Glomerular visceral epithelial cell (primary cell): ENCODE data around the gene SUN3.

Experiments
- DNase-seq: peaks from one replicate; pipeline ENCODE4 v3.0.0-alpha.2; 2016; ENCODE audit errors: extremely low spot score

The SUN3 gene

GRCh38 chr7:48028938-48029337 lies at the start of gene SUN3:
SUN3 (minus strand) TSS chr7:48029107; CDS start chr7:48028938, 169 bp downstream.
- no peak for DNase-seq

GRCh38 chr7:48078470-48078869 lies 49.6 kb upstream of the SUN3 start:
- DNase-seq, result no peak

GRCh38 chr7:48077423-48077822 lies 48.5 kb upstream of the SUN3 start:
- no peak for DNase-seq

GRCh38 chr7:48074204-48074654 lies 45.3 kb upstream of the SUN3 start:
- no peak for DNase-seq

- DNase-seq, result no peak
These were observed 38.6 kb upstream of the SUN3 start for GRCh38 chr7:48067475-48067874.

- DNase-seq, result no peak
These were observed 35.1 kb upstream of the SUN3 start for GRCh38 chr7:48063985-48064384.

GRCh38 chr7:48059706-48060105 lies 30.8 kb upstream of the SUN3 start:
- DNase-seq, result no peak

- DNase-seq, result no peak
These were observed 30.1 kb upstream of the SUN3 start for GRCh38 chr7:48058990-48059389.

- no peak for DNase-seq
These were observed 24.8 kb upstream of the SUN3 start for GRCh38 chr7:48053736-48054135.

- peak; percentile 44 for DNase-seq
These were observed 23.8 kb upstream of the SUN3 start for GRCh38 chr7:48052748-48053147.

GRCh38 chr7:48049850-48050249 lies 20.9 kb upstream of the SUN3 start:
- no peak for DNase-seq

GRCh38 chr7:48048113-48048512 lies 19.2 kb upstream of the SUN3 start:
- no peak for DNase-seq

GRCh38 chr7:48046458-48046857 lies 17.6 kb upstream of the SUN3 start:
- DNase-seq, result no peak

- DNase-seq, result no peak
These were observed 16.4 kb upstream of the SUN3 start for GRCh38 chr7:48045195-48045765.

GRCh38 chr7:48042636-48043035 lies 13.7 kb upstream of the SUN3 start:
- DNase-seq, result no peak

GRCh38 chr7:48042216-48042615 lies 13.3 kb upstream of the SUN3 start:
- DNase-seq, result peak; percentile 5

- peak; percentile 30 for DNase-seq
These were observed 12.7 kb upstream of the SUN3 start for GRCh38 chr7:48041653-48041970.

- DNase-seq, result peak; percentile 27
These were observed 12.2 kb upstream of the SUN3 start for GRCh38 chr7:48040944-48041652.

GRCh38 chr7:48038815-48039506 lies 10.1 kb upstream of the SUN3 start:
- no peak for DNase-seq

- peak; percentile 25 for DNase-seq
These were observed 7.1 kb upstream of the SUN3 start for GRCh38 chr7:48035967-48036478.

GRCh38 chr7:48035301-48035966 lies 6.5 kb upstream of the SUN3 start, which contains the start of gene C7orf57:
C7orf57 (plus strand) TSS chr7:48035543; CDS start chr7:48036309, 766 bp downstream.
- DNase-seq, result peak; percentile 88

- no peak for DNase-seq
These were observed 5.0 kb upstream of the SUN3 start for GRCh38 chr7:48033922-48034321.
